GM19043 (cell line): ENCODE measurements around the gene HVCN1.
"Not testable (repeated sequence)": the region's sequence is repeated elsewhere in the genome, so short reads cannot be mapped to it uniquely, and the experiment has no call there.

Experiments used
- ATAC-seq: cut with Tn5 transposase; IDR thresholded peaks from one replicate; pipeline ENCODE4 v1.9.1; 2021; ENCODE audit warnings: low read depth; ENCODE audit not compliant: unreplicated experiment

Gene HVCN1

DNA sequence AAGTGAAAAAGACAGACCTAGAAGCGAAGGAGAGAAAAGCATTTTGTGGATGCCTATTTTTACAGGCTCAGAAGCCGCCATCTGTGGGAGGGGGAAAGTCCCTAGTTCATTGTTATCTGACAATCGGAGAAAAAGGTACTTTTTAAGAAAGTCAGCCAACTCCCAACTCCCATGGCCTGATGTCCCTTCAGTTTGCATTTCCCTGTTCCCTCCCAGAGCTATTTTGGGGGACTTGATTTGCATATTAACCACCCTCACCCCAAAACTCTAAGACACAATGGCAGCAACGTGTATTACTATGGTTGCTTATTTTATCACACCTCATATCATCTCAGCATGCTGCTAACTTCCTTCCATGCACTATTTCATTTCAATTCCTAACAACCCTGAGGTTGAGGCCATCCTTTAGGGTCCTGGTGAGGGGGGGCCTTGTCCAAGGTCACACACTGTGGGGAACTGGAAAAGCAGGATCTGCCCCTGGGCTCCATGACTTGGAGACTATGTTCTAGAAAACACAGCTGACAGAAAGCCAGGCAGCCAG is 18.7 kb downstream of the HVCN1 start:
- no peak for ATAC-seq

DNA sequence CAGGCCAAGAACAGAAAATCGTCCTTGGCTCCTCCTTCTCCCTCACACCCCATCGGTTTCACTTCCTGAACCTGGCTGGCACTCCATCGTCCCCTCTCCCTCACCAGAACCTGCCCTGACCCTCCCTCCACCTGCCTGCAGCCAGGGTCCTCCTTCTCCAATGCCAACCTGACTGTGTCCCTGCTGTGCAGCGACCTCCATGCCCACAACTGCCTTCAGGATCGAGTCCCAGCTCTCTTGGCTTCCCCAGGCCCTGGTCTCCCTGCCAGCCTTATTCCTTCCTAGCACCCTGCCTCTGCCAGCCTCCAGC is 19.8 kb downstream of the HVCN1 start:
- no peak for ATAC-seq

DNA sequence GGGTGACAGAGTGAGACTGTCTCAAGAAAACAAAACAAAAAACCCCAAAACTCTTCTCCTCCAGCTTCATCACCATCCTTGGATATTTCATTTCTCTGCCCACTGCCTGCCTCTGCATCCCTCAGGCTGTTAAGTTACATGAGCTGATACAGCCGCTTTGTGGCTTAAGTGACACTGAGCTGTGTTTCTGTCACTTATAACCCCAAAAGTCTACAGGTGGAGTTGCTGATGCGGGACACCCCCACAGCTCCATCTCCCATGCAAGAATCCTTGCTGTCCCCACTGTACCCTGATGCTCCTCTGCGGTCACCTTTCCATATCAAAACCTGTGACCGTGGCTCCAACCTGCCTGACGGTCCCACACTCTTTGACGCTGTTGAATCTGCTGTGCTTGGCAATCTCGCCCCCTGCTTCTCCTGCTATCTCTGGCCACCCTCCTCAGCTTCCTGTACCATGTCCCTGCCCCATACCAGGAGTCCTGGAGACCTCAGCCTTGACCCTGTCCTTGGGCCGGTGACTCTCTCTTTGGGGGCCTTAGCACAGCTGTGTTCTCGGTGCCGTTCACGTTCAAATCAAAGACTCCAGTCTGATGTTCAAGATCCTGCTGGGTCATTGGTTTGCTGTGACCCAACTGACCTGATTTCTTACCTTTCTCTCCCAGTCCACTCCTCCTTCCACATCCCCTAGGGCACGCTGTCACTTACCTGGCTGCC is 20.3 kb downstream of the HVCN1 start:
- ATAC-seq = no peak

DNA sequence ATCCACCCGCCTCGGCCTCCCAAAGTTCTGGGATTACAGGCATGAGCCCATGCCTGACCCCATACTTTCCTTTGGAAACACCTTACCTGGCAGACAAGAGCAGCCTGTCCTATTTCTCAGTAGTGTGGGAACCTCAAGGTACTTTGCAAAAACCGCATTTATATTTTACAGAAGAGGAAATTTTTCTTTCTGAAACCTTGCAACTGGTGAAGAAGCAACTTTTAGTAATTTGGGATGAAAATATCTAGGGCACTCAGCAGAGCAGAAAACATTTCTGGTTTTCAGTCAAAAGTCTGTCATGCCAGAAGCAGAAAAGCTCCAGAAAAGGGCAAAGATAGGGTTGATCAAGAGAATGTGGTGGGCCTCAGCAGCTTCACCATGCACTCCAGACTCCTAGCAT is 21.2 kb downstream of the HVCN1 start:
- ATAC-seq = no peak

DNA sequence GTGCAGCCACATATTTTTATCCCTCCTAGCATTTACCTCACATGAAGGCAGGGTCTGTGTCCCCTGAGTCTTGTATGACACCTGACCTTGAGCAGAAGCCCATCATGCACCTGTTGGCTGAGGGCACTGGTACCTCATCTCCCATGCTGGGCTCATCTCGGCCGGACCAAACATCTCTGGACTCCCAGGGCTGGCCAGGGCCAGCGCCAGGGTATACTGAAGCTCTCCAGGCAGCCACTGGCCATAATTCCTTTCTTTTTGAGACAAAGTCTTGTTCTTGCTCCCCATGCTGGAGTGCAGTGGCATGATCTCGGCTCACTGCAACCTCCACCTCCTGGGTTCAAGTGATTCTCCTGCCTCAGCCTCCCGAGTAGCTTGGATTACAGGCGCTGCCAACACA is 22.0 kb downstream of the HVCN1 start:
- ATAC-seq = no peak

DNA sequence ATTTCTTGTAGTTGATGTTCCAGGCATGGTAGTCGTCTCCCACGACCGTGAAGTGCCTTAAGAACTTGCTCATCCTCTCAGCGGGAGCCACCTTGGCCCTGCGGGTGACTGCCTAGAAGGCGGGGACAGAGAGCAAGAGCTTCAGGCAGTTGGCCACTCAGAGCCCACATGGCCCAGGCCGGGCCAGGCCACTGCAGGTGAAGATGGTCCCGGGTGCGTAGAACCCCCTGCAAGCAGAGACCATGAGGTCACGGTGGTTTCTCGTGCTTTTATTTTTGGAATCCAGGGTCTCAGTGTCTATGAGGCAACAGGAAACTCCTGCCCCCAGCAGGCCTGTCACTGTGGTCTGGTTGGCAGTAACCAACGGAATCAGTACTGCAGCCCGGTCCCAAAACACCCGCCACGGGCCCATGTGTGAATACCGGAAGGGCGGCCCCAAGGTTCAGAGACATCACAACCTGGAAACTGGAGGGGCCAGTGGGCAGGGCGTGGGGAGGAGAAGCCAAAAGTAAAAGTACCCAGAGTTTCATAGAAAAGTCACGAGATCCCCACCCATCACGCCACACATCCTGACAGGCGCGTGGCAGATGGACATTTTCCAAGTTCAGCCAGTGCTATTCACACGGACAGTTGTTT is 27.5 kb downstream of the HVCN1 start:
- peak; percentile 83 for ATAC-seq

DNA sequence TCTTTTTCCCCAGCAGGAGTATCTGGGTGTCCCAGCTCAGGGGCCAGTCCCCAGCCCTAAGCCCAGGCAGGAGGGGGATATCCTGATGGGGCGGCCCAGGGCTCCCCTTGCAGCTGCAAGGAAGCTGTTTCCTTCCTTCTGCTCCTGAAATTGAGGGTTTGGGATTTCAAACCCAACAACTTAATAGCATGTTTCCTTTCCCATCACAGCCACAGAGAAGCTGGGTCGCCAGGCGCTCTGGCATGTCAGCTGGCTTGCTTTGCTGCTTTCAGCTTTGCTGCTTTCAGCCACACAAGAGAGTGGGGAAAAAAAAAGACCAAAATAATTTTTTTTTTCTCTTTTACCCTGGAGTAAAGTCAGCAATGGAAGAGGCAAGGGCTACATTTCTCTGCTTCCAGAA is 30.0 kb downstream of the HVCN1 start:
- ATAC-seq = no peak

DNA sequence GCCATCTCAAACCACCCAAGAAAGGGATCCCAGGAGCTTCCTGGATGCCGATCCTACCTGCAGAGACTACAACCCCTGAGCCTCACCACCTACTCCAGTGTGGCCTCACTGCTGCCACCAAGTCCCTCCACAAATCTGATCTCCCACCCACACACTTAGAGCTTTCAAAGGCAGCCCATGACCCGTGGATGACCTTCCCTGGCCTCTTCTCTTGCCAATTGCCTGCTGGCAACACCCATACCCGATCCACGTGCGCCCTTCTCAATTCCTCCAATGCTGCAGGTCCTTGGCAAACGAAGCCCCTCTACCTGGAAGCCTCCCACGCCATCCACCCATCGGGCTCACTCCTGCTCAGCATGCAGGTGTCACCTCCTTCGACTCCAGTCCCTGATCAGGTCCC is 30.7 kb downstream of the HVCN1 start:
- no peak for ATAC-seq

DNA sequence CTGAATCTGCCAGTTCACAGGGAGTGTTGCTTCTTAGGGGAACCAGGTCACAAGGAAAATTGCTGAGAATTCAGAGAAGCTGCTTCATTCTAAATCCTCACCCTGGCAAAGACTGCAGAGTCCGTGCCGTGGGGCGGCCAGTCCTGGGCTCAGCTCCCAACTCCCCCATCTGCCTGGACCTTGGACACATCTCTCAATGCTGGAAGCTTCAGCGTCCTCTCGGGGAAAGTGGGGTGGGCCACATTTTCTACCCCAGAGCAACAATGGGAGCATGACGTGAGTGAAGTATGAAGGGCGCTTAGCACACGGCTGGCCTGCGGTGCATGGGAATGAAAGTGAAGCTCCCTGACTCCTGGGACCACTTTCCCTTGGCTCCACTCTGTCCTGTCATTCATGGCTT is 31.2 kb downstream of the HVCN1 start:
- no peak for ATAC-seq

DNA sequence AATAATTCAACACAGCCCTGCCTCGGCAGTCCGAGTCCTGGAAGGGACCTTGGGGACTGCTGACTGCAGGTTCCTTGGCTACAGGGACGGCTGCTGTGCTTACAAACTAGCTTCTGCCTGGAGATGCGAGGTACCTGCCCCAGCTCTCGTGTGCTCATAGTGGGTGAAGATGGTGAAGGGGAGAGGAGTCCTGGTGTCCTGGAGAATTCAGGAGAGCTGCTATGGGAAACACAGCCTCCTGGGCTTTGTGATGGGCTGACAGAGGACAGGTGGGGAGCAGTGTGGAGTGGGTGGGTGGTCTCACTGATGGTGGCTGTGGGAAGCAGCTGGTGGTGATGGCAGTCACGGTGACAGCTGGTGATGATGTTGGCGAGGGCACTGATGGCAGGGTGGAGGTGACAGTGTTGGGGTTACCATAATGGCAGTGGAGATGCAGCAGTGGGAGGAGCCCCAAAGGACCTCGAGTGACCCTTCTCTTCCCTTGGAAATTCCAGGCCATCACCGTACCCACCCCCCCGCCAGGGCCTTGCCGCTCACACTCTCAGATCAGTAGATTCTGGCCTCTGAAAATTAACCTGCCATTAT is 32.8 kb downstream of the HVCN1 start:
- ATAC-seq = no peak

DNA sequence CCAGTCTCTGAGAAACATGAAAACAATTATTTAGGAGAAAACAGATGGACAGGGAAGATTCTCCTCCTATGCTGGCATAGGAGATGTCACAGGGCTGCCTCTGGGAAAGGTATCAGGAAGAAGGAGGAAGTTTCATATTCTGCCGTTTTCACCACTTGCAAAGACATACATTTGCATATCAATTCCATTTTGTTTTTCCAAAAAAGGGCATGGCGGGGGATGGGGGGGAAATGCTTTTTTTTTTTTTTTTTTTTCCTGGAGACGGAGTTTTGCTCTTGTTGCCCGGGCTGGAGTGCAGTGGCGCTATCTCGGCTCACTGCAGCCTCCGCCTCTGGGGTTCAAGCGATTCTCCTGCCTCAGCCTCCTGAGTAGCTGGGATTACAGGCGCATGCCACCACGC is 34.7 kb downstream of the HVCN1 start:
- ATAC-seq = not testable (repeated sequence)

DNA sequence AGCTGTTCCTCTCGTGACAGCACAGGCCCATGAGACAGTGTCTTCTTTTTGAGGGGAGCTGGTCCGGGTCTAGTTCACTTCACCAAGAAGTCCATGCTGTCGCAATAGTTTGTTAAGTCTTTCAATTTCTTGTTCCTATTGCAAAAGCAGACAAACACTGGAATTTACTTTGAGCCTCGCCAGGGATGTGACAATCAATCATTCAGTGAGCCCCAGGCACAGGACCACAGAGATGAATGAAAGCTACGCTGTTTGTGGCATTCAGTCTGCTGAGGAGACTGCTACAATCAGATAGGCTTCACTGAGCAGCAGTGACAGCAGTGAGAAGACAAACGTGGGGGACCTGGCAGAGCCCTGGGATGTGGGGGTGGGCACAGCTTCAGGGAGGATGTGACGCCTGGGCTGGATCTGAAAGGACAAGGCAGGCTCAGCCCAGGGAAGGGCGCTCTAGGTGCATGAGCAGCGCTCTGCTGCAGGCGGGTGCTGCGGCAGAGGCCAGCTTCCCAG is 39.5 kb downstream of the HVCN1 start:
- ATAC-seq = no peak

DNA sequence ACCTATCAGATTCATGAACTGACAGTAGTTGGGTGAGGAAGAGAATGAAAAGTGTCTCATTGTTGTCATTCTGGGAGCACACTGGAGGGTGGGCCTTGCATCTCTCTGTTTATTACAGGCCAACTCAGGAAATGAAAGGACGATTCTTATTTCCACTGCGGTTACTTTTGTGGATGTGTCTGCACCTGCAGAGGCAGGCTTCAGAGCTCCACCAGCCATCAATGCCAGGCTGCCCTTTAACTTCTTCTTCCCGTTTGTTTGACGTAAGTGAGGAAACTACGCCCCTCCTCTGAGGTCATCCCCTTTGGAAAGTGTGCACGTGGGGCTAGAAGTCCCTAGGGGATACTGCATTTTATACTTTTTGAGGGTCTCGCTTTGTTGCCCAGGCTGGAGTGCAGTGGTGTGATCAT is 41.3 kb downstream of the HVCN1 start:
- ATAC-seq = peak; percentile 66

DNA sequence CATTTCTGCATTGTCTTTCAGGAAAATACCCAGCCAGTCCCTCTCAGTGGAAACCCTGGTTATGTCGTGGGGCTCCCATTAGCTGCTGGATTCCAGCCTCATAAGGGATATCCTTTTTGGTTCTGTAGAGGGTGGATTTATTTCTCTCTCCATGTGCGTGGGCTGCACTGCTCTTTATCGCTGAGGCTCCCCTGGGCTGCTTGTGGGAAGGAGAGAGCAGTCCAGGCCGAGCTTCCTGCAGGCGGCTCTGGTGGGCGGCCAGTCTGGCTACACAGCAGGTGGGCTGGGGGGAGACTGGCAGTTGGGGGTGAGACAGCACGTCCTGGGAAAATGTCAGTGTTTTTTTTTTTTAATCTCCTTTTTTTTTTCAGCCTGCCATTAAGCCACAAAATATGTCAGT is 47.4 kb downstream of the HVCN1 start:
- no peak for ATAC-seq

DNA sequence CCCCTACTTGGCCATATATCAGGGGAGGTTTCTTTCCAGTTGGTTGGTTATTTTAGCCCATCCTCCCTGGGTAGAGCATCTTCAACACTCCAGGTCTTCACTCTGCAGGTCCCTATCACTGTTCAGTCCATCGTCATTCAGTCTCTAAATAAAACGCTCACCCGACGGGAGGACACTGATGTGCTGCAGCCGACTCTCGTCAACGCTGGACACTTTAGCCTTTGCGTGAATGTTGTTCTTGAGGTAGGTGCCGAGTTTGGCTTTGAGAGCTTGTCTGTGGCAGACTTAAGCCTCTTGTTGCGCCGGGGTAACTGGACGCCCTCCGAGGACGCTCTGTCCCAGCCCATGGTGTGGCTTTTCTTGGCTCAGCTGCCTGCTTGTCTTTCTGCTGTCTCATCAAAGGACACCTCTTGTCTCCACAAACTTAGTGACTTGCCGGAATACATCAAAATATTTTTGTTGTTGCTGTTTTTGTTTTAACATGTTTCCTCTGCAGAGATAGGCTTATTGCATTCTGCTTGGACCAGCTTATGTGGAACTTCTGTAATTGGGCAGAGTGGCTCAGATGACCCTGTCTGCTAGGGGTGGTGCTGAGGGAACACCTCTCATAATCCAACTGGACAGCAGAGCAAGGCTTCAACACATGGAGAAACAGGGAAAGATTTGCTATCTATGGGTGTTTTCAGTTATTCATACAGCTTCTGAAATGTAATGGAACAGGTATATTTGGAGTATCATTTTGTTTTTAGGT is 48.5 kb downstream of the HVCN1 start:
- ATAC-seq = no peak

DNA sequence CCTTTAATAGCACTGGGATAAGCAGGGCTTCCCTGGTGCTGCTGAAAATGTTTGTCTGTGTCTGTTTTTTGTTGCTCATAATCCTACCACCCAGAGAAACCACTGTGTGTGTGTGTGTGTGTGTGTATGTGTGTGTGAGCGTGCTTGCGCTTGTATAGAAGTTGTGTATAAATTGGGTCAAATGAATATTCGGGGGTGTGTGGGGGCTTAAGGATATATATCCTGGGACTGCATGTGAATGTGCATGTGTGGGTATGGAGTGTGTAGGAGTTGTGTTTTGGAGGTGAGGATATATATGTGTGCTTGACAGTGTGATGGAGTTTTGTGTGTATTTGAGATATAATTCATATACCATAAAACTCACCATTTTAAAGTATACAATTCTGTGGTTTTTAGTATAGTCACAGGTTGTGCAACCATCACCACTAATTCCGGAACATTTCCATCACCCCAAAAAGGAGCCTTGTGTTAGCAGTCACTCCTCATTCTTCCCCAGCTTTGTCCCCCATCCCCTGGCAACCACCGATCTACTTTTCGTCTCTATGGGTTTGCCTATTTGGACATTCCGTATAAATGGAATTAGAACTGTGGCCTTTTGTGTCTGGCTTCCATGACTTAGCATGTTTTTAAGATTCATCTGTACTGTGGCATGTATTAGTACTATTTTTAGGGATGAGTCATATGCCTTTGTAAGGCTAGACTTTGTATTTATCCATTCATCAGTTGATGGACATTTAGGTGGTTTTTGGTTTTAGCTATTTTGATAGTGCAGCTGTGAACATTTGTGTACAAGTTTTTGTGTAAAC is 49.4 kb downstream of the HVCN1 start:
- no peak for ATAC-seq

DNA sequence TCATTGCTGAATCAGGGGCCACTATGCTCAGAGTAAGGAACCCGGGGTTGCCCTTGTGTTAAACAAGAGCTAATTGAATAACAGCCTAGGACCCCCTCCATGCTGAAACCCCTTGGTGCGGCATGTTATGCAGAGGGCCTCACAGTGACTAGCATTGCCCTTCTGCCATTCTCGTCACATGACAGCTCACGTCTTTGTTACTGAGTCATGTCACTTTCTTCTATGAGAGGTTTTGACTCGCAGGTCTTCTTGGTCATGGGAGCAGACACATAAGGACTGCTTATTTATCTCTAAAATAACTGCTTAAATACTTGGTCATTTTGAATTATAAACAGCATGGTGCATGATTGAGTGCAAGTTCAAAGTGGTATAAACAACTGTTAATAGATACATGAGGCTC is 50.1 kb downstream of the HVCN1 start:
- ATAC-seq = no peak

DNA sequence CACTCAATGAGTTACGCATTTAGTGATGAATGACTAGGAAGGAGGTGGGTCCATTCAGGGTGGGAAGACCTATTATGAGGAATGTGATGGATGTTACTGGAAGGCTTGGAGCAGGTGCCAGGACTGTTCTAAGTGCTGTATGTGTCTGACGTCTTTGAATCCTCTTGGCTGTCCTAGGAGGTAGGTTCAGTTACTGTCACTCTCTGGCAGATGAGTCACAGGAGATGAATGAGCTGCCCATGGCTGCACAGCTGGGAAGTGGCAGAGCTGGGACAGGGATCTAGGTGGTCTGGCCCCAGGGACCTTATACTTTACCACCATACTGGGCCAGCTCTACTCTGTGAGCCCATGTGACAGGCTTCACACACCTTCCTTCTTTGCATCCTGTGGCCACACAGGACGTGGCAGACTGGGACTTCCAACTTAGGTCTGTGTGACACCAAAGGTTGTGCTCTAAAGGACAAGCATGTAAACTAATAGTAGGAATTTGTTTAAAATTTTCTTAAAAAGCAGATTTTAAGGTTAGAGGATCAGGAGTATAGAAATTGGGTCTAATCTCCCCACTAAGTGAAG is 51.0 kb downstream of the HVCN1 start:
- ATAC-seq = no peak

DNA sequence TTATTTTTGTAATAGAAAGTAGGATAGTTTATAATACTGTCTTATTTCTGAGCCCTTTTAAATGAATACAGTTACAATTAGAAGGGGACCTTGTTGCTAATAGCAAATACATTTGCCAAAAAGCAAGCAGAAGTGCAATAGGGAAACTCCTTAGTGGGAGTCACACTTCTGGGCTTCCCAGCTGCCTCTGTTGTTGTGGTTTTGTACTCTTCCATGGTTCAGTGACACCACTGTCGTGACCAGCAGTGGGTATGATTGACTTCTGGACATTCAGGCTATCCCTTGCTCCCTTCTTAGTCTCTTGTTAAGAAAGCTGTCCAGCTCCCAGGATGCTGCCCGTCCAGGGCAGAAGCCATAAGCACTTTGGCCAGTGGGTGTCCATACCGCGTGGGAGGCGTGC is 52.4 kb downstream of the HVCN1 start:
- ATAC-seq = no peak

DNA sequence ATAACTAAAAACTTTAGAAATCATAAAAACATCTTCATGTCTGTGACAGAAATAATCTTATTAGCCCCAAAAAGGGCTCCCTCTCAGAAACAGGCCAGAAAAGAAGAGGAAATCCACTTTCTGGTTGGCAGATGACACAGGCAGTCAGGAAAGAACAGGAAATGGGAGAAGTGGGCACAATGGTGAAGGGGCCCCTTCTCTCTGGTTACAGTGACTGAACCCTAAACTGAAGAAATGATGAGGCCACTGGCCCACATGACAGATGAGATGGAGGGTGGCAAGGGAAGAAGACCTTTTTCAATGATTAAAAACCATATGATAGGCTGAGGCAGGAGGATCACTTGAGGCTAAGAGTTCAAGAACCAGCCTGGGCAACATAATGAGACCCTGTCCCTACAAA is 53.9 kb downstream of the HVCN1 start:
- no peak for ATAC-seq
